Astrocyte (in vitro differentiated cells and primary cell): Measurements from ENCODE around the gene LY86.

Source experiments
- EZH2 ChIP-seq: IDR thresholded peaks from 2 replicates; pipeline ENCODE4 v1.6.1; 2012; ENCODE audit warnings: mild to moderate bottlenecking, low read length, inconsistent platforms; ENCODE audit not compliant: insufficient read depth
- TF ChIP-seq, protein P1 (sequence below): IDR thresholded peaks from 2 replicates; pipeline ENCODE4 v1.5.1; 2011; ENCODE audit warnings: low read depth, mild to moderate bottlenecking, inconsistent platforms, low read length, moderate library complexity; ENCODE audit not compliant: insufficient read depth

DNA sequence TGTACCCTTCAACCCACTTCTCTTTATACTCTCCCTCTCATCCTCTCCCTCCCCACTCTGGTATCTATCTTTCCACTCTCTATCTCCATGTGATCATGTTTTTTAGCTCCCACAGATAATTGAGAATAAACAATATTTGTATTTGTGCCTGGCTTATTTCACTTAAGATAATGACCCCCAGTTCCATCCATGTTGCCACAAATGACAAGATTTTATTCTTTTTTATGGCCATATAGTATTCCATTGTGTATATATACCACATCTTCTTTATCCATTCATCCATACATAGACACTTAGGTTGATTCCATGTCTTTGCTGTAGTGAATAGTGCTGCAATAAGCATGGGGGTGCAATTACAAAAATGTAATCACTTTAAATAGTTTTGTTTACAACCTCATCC, 62.3 kb downstream of the LY86 start:
- TF ChIP-seq, protein P1, sequence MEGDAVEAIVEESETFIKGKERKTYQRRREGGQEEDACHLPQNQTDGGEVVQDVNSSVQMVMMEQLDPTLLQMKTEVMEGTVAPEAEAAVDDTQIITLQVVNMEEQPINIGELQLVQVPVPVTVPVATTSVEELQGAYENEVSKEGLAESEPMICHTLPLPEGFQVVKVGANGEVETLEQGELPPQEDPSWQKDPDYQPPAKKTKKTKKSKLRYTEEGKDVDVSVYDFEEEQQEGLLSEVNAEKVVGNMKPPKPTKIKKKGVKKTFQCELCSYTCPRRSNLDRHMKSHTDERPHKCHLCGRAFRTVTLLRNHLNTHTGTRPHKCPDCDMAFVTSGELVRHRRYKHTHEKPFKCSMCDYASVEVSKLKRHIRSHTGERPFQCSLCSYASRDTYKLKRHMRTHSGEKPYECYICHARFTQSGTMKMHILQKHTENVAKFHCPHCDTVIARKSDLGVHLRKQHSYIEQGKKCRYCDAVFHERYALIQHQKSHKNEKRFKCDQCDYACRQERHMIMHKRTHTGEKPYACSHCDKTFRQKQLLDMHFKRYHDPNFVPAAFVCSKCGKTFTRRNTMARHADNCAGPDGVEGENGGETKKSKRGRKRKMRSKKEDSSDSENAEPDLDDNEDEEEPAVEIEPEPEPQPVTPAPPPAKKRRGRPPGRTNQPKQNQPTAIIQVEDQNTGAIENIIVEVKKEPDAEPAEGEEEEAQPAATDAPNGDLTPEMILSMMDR = no peak
- no peak for TF ChIP-seq EZH2
